ENCODE results near the gene ZFAND6. TPM values are rescaled to one million over a fixed set of nuclear protein-coding genes. Genes with fewer than 3 reads are reported as not detected.

The ZFAND6 gene
- total and polyA plus RNA-seq, 4 donors, result 47.6 to 102 (median 82.4) TPM

DNA sequence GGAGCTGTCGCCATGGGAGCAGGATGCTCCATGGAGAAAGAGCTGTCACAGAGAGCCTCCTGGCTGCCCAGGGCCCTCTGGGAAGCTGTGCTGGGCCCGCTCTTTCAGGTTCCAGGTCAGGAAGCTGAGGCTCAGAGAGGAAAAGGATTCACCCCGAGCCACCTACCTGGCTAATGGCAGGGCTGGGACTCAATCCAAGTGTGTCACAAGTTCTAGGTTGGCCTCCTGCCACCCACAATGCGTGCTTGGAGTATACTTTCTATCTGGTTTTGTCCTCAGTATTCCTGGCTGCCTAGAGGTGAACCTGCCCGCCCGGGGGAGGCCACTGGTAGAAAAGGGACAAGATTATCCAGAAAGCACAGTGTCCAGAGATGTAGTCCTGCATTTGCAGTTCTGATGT is 117.0 kb downstream of the ZFAND6 start (continued):
- TF ChIP-seq MAX (IDR thresholded peaks at IDR 0.05) (peak; percentile 40), FOXA2 (IDR thresholded peaks at IDR 0.05) (no peak), TAF1 (conservative IDR thresholded peaks at IDR 0.05) (no peak), HNF4A (conservative IDR thresholded peaks at IDR 0.05) (peak; percentile 55 to 71)

GRCh38 chr15:80177156-80177555 is 117.7 kb downstream of the ZFAND6 start:
- peak overlapping the region in 1 of 2 donors; percentile 84 for H3K27ac ChIP-seq (ENCODE audit: low read depth in 1 of 2, low read length in 2 of 2)
- no peak overlapping the region for H3K9ac ChIP-seq (ENCODE audit: low read depth in 1 of 2, low read length in 2 of 2)
- peaks cover 24 to 52% (median 44%) of the 10 kb centered on the region in 4 donors for H3K4me1 ChIP-seq (ENCODE audit: control insufficient read depth in 4 of 4, insufficient read depth in 4 of 4, low read length in 3 of 4)
- TF ChIP-seq CTCF (IDR thresholded peaks at IDR 0.05; ENCODE audit: low read depth, low read length, missing input control) (no peak), YY1 (IDR thresholded peaks at IDR 0.05) (no peak), ATF3 (IDR thresholded peaks at IDR 0.05) (no peak), TAF1 (conservative IDR thresholded peaks at IDR 0.05) (no peak), RXRA (IDR thresholded peaks at IDR 0.05) (no peak), EGR1 (IDR thresholded peaks at IDR 0.05; ENCODE audit: low read depth in 2 of 2) (no peak), SP1 (IDR thresholded peaks at IDR 0.05) (no peak), GABPA (IDR thresholded peaks at IDR 0.05 in 1 of 2, conservative IDR thresholded peaks at IDR 0.05 in 1 of 2) (no peak), HNF4G (IDR thresholded peaks at IDR 0.05) (no peak), RAD21 (IDR thresholded peaks at IDR 0.05) (no peak), REST (IDR thresholded peaks at IDR 0.05) (no peak)
- peaks cover 12 to 42% (median 39%) of the 10 kb centered on the region in 4 donors for H3K36me3 ChIP-seq (ENCODE audit: control insufficient read depth in 4 of 4, insufficient read depth in 3 of 4, low read depth in 1 of 4, low read length in 3 of 4)
- no peak for DNase-seq (ENCODE audit: low spot score)
- no peaks in the 10 kb centered on the region for H3K9me3 ChIP-seq (ENCODE audit: control insufficient read depth in 4 of 4, low read length in 3 of 4)
- no peak overlapping the region for H3K4me3 ChIP-seq (ENCODE audit: low read depth in 1 of 3, low read length in 3 of 3)
- no peaks in the 10 kb centered on the region for H3K27me3 ChIP-seq (ENCODE audit: control insufficient read depth in 4 of 4, insufficient read depth in 4 of 4, low read length in 3 of 4)
- 90% methylated on average over 2 of the region's 2 CpGs for WGBS

DNA sequence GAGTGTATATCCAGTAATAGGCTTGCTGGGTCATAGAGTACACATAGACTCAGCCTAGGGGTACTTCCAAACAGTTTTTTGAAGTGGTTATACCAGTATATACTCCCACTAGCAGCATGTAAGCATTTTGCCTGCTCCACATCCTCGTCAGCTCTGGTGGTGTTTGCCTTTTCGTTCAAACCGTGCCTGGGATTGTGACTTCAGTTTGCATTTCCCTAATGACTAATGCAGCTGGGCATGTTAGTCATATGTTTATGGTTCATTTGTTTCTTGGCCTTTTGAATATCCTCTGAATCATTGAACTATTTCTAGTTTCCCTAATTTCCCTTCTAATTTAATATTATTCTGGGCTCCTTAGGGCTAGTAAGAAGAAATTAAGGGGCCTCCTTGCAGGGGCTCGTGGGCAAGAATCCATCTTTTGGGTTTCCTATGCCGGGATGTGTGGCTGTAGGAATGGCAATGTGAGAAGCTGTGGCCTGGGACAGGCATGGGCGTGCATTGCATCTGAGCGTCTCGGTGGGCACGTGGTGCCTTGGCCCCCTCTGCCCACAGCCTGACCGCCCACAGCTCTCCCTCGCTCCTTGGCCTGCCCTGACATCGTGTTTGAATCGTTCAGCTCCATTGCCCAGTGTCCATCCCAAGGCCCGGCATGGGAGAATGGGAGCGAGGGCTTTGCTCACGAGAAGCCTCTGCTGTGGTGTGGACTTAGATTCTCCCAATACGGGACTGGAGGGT is 119.7 kb downstream of the ZFAND6 start:
- Histone ChIP-seq H3K9me3 (ENCODE audit: control insufficient read depth in 4 of 4, low read length in 3 of 4) (no peaks in the 10 kb centered on the region), H3K27me3 (ENCODE audit: control insufficient read depth in 4 of 4, insufficient read depth in 4 of 4, low read length in 3 of 4) (no peaks in the 10 kb centered on the region), H3K36me3 (ENCODE audit: control insufficient read depth in 4 of 4, insufficient read depth in 3 of 4, low read depth in 1 of 4, low read length in 3 of 4) (peaks cover 17 to 61% (median 57%) of the 10 kb centered on the region in 4 donors), H3K4me1 (ENCODE audit: control insufficient read depth in 4 of 4, insufficient read depth in 4 of 4, low read length in 3 of 4) (peaks cover 15 to 31% (median 25%) of the 10 kb centered on the region in 4 donors), H3K4me3 (ENCODE audit: low read depth in 1 of 3, low read length in 3 of 3) (no peak overlapping the region), H3K9ac (ENCODE audit: low read depth in 1 of 2, low read length in 2 of 2) (no peak overlapping the region), H3K27ac (ENCODE audit: low read depth in 1 of 2, low read length in 2 of 2) (no peak overlapping the region)
- TF ChIP-seq FOXA2 (IDR thresholded peaks at IDR 0.05), result no peak
- DNase-seq (ENCODE audit: low spot score), result no peak
- 94% methylated on average over 17 of the region's 17 CpGs for WGBS

Data from liver (tissue), 9 donors.